Activated CD8-positive, alpha-beta memory T cell treated with anti-CD3 and anti-CD28 coated beads, Interleukin-2, amount 50 U/mL, for 24 hours (primary cell): ENCODE data around the gene PIGH.
"Not testable (repeated sequence)": the region's sequence is repeated elsewhere in the genome, so short reads cannot be mapped to it uniquely, and the experiment has no call there.

Source experiments
- DNase-seq: peaks from one replicate; pipeline ENCODE4 v3.0.0-alpha.2; 2020; ENCODE audit errors: extremely low read depth

PIGH gene

GRCh38 chr14:67599698-67600561 is at the start of gene PIGH:
Gene PIGH (minus strand): TSS chr14:67600268. CDS start chr14:67600203, 65 bp downstream.
- DNase-seq = peak; percentile 77

- DNase-seq = no peak
These were observed 46.1 kb upstream of the PIGH start for GRCh38 chr14:67646131-67646530.

GRCh38 chr14:67645414-67645813 is 45.3 kb upstream of the PIGH start:
- DNase-seq = no peak

GRCh38 chr14:67644428-67644827 is 44.4 kb upstream of the PIGH start:
- DNase-seq = no peak

- DNase-seq = no peak
These were observed 43.6 kb upstream of the PIGH start for GRCh38 chr14:67643713-67644112.

GRCh38 chr14:67641902-67642749 is 42.1 kb upstream of the PIGH start:
- no peak for DNase-seq

GRCh38 chr14:67641480-67641879 is 41.4 kb upstream of the PIGH start:
- DNase-seq = no peak

- DNase-seq = no peak
These were observed 38.6 kb upstream of the PIGH start for GRCh38 chr14:67638642-67639041.

GRCh38 chr14:67636361-67636919 is 36.4 kb upstream of the PIGH start:
- DNase-seq = no peak

GRCh38 chr14:67633451-67634147 is 33.5 kb upstream of the PIGH start:
- no peak for DNase-seq

- no peak for DNase-seq
These were observed 30.9 kb upstream of the PIGH start for GRCh38 chr14:67630938-67631337.

GRCh38 chr14:67630186-67630585 is 30.1 kb upstream of the PIGH start:
- DNase-seq = no peak

- DNase-seq = no peak
These were observed 27.5 kb upstream of the PIGH start for GRCh38 chr14:67627519-67627918.

GRCh38 chr14:67626131-67626530 is 26.1 kb upstream of the PIGH start:
- not testable (repeated sequence) for DNase-seq

- DNase-seq = no peak
These were observed 23.0 kb upstream of the PIGH start for GRCh38 chr14:67623114-67623513.

- no peak for DNase-seq
These were observed 22.6 kb upstream of the PIGH start for GRCh38 chr14:67622675-67623074.

GRCh38 chr14:67620217-67620785 is 20.2 kb upstream of the PIGH start:
- no peak for DNase-seq

GRCh38 chr14:67619446-67620216 is 19.6 kb upstream of the PIGH start, which contains the start of gene ARG2:
Gene ARG2 (plus strand): TSS chr14:67619920. CDS start chr14:67619978, 58 bp downstream.
- peak; percentile 83 for DNase-seq

- DNase-seq = no peak
These were observed 18.6 kb upstream of the PIGH start for GRCh38 chr14:67618617-67619063.

- DNase-seq = no peak
These were observed 10.4 kb upstream of the PIGH start for GRCh38 chr14:67610491-67610890.
